Measurements from ENCODE around the gene ERCC2. TPM values are rescaled to one million over a fixed set of nuclear protein-coding genes. Genes with fewer than 3 reads are reported as not detected.
"Not testable (repeated sequence)": the region's sequence is repeated elsewhere in the genome, so short reads cannot be mapped to it uniquely, and the experiment has no call there.

Gene ERCC2
- total RNA-seq, 1 experiment from 2014 or later: 58.9 TPM

- no peaks in the 10 kb centered on the region for H3K9me3 ChIP-seq (ENCODE audit: control insufficient read depth in 1 of 2, insufficient read depth in 1 of 2, low read depth in 1 of 2, low read length in 2 of 2)
- CTCF ChIA-PET: interaction anchor here (1.7 to 2.7 kb wide), 2 partner anchors 11 to 158 kb away, joined by 3 to 12 read pairs; partner anchors contain the start of genes BLOC1S3 and TRAPPC6A
- BruUV-seq (replicated peaks): no TSS peak
- no peaks in the 10 kb centered on the region for H3K9me2 ChIP-seq (ENCODE audit: insufficient read depth)
- no peak overlapping the region for H3K27ac ChIP-seq (ENCODE audit: low read depth, low read length)
- H3K36me3 ChIP-seq (ENCODE audit: control insufficient read depth in 1 of 2, insufficient read depth in 2 of 2, low read length in 2 of 2): no peaks in the 10 kb centered on the region
- ATAC-seq (no peak), DNase-seq (ENCODE audit: low read depth, low spot score) (no peak)
- intact Hi-C loops (cut with micrococcal nuclease): loop anchor here (5.0 kb wide), 2 partner anchors 259 to 534 kb away; partner anchors contain the start of genes GEMIN7 and ZNF296
- H3K4me1 ChIP-seq (ENCODE audit: control insufficient read depth in 1 of 2, insufficient read depth in 2 of 2, low read length in 2 of 2): peaks cover 15 to 49% of the 10 kb centered on the region in 2 experiments
- H4K20me1 ChIP-seq (ENCODE audit: insufficient read depth): no peaks in the 10 kb centered on the region
- no peak overlapping the region for H2AFZ ChIP-seq (ENCODE audit: low read depth, low read length, poor library complexity, severe bottlenecking)
- H3K4me2 ChIP-seq (ENCODE audit: low read length): no peak overlapping the region
- no peaks in the 10 kb centered on the region for H3K27me3 ChIP-seq (ENCODE audit: insufficient read depth, low read length)
- POLR2A ChIA-PET: no interaction called here
- H3K4me3 ChIP-seq (replicated peaks in 1 of 2; ENCODE audit: low read depth in 1 of 2, low read length in 2 of 2): no peak overlapping the region
- no peaks in the 10 kb centered on the region for H3K79me2 ChIP-seq (ENCODE audit: insufficient read depth, low read length)
- TF ChIP-seq ZNF274 (IDR thresholded peaks at IDR 0.05; ENCODE audit: low read depth, low read length): no peak
- no peak overlapping the region for H3K9ac ChIP-seq (ENCODE audit: low read length)
- RAD21 ChIA-PET (ENCODE audit: low non-redundant PET in 1 of 2, low total read pairs in 2 of 2, uncharacterized antibody in 2 of 2, unreplicated experiment in 2 of 2): no interaction called here
These were observed 33.6 kb downstream of the ERCC2 start for GRCh38 chr19:45336696-45337251.

GRCh38 chr19:45334881-45335280 lies 35.5 kb downstream of the ERCC2 start:
- DNase-seq (ENCODE audit: low read depth, low spot score); H3K4me2 ChIP-seq (ENCODE audit: low read length); ATAC-seq; H3K4me3 ChIP-seq (replicated peaks in 1 of 2; ENCODE audit: low read depth in 1 of 2, low read length in 2 of 2); H3K9me2 ChIP-seq (ENCODE audit: insufficient read depth); BruUV-seq (replicated peaks); H3K27ac ChIP-seq (ENCODE audit: low read depth, low read length); H2AFZ ChIP-seq (ENCODE audit: low read depth, low read length, poor library complexity, severe bottlenecking); H3K27me3 ChIP-seq (ENCODE audit: insufficient read depth, low read length); H3K9me3 ChIP-seq (ENCODE audit: control insufficient read depth in 1 of 2, insufficient read depth in 1 of 2, low read depth in 1 of 2, low read length in 2 of 2); H3K9ac ChIP-seq (ENCODE audit: low read length); RAD21 ChIA-PET (ENCODE audit: low non-redundant PET in 1 of 2, low total read pairs in 2 of 2, uncharacterized antibody in 2 of 2, unreplicated experiment in 2 of 2); H3K36me3 ChIP-seq (ENCODE audit: control insufficient read depth in 1 of 2, insufficient read depth in 2 of 2, low read length in 2 of 2); H4K20me1 ChIP-seq (ENCODE audit: insufficient read depth); H3K79me2 ChIP-seq (ENCODE audit: insufficient read depth, low read length): not testable (repeated sequence)
- 0 out of 2 replicates have a peak, but pooled peaks have one; percentile 21 for TF ChIP-seq CBX3 (IDR thresholded peaks at IDR 0.05; ENCODE audit: low read depth)
- ChIA-PET POLR2A (interaction anchor here (1.5 kb wide), 1 partner anchor 9 kb away, joined by 4 read pairs; no protein-coding TSS in a partner anchor), CTCF (interaction anchor here (1.7 kb wide), 1 partner anchor 9 kb away, joined by 3 read pairs; no protein-coding TSS in a partner anchor)
- intact Hi-C loops (cut with micrococcal nuclease): loop anchor here (5.0 kb wide), 2 partner anchors 258 to 533 kb away; partner anchors contain the start of genes GEMIN7 and ZNF296
- H3K4me1 ChIP-seq (ENCODE audit: control insufficient read depth in 1 of 2, insufficient read depth in 2 of 2, low read length in 2 of 2): peaks cover 9 to 34% of the 10 kb centered on the region in 2 experiments
